ENCODE data around the gene HNRNPUL1. TPM values are rescaled to one million over a fixed set of nuclear protein-coding genes. Genes with fewer than 3 reads are reported as not detected.

Gene HNRNPUL1
- total and polyA plus RNA-seq, 9 of the 15 experiments (the other 6 are each of a cell fraction or from before 2014, with no cell fraction given) = 7.3 to 211 (median 85.0) TPM

DNA sequence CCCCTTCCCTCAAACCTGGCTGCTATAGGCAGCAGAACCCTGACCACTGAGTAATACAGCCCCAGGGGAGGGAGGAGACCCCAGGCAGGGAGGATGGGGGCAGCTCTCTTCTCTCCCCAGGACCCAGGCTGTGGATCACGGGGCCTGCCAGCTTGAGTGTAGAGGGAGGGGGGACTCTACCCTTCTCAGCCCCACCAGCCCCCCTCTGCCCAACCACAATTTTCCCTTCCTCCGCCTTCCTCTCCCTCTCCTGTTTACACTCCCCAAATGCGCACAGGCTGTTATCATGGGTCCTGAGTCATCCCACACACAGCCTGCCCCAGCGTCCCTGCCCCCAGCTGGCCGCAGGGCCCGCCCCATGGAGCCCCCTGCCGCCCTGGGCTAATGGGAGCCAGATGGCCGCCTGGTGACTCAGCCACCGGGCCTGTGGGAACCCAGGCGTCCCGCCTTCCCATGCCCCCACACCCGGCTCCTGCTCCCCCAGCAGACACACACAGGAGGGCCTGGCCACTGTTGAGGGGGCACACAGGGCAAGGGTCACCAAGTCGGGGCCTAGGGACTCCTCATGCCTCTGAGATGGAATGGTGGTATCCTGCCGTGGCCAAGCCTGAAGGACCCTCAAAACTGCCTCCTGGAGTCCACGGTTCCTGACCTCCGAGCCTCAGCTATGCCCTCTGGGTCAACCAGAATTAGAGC lies 59.4 kb downstream of the HNRNPUL1 start (continued):
- TF ChIP-seq, protein P1, sequence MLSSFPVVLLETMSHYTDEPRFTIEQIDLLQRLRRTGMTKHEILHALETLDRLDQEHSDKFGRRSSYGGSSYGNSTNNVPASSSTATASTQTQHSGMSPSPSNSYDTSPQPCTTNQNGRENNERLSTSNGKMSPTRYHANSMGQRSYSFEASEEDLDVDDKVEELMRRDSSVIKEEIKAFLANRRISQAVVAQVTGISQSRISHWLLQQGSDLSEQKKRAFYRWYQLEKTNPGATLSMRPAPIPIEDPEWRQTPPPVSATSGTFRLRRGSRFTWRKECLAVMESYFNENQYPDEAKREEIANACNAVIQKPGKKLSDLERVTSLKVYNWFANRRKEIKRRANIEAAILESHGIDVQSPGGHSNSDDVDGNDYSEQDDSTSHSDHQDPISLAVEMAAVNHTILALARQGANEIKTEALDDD (IDR thresholded peaks at IDR 0.05) = no peak
- TF ChIP-seq SRSF9 (IDR thresholded peaks at IDR 0.05; ENCODE audit: borderline replicate concordance, low read depth, low read length) (no peak), XRCC3 (IDR thresholded peaks at IDR 0.05) (no peak), JUNB (CRISPR knock-in tag; conservative IDR thresholded peaks at IDR 0.05) (peak; percentile 65; the same call in 1 of the 2 replicates), ILK (tag; IDR thresholded peaks at IDR 0.05; ENCODE audit: borderline replicate concordance, low read depth) (no peak), SMARCA5 (IDR thresholded peaks at IDR 0.05) (peak; percentile 59; the same call in 1 of the 2 replicates), HOXB6 (CRISPR knock-in tag; IDR thresholded peaks at IDR 0.05; ENCODE audit: borderline replicate concordance) (no peak), ZNF354B (CRISPR knock-in tag; IDR thresholded peaks at IDR 0.05) (no peak), TCF3 (CRISPR knock-in tag; IDR thresholded peaks at IDR 0.05) (peak; percentile 74), HMG20A (CRISPR knock-in tag; conservative IDR thresholded peaks at IDR 0.05) (no peak), EP300 (IDR thresholded peaks at IDR 0.05; ENCODE audit: low read length) (peak; percentile 81), LEF1 (IDR thresholded peaks at IDR 0.05) (peak; percentile 89), ZBTB1 (CRISPR knock-in tag; IDR thresholded peaks at IDR 0.05; ENCODE audit: borderline replicate concordance, low read depth) (no peak), SETDB1 (IDR thresholded peaks at IDR 0.05; ENCODE audit: low read length) (no peak), ZFPM2 (CRISPR knock-in tag; IDR thresholded peaks at IDR 0.05) (no peak), HNRNPH1 (optimal IDR thresholded peaks at IDR 0.05; ENCODE audit: low read depth, low read length) (no peak)
- TF ChIP-seq, protein P2, sequence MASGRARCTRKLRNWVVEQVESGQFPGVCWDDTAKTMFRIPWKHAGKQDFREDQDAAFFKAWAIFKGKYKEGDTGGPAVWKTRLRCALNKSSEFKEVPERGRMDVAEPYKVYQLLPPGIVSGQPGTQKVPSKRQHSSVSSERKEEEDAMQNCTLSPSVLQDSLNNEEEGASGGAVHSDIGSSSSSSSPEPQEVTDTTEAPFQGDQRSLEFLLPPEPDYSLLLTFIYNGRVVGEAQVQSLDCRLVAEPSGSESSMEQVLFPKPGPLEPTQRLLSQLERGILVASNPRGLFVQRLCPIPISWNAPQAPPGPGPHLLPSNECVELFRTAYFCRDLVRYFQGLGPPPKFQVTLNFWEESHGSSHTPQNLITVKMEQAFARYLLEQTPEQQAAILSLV (tag; IDR thresholded peaks at IDR 0.05) = no peak
- TF ChIP-seq, protein P3, sequence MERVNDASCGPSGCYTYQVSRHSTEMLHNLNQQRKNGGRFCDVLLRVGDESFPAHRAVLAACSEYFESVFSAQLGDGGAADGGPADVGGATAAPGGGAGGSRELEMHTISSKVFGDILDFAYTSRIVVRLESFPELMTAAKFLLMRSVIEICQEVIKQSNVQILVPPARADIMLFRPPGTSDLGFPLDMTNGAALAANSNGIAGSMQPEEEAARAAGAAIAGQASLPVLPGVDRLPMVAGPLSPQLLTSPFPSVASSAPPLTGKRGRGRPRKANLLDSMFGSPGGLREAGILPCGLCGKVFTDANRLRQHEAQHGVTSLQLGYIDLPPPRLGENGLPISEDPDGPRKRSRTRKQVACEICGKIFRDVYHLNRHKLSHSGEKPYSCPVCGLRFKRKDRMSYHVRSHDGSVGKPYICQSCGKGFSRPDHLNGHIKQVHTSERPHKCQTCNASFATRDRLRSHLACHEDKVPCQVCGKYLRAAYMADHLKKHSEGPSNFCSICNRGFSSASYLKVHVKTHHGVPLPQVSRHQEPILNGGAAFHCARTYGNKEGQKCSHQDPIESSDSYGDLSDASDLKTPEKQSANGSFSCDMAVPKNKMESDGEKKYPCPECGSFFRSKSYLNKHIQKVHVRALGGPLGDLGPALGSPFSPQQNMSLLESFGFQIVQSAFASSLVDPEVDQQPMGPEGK (CRISPR knock-in tag; IDR thresholded peaks at IDR 0.05; ENCODE audit: borderline replicate concordance) = no peak; the same call in 1 of the 2 replicates
- TF ChIP-seq, protein P4, sequence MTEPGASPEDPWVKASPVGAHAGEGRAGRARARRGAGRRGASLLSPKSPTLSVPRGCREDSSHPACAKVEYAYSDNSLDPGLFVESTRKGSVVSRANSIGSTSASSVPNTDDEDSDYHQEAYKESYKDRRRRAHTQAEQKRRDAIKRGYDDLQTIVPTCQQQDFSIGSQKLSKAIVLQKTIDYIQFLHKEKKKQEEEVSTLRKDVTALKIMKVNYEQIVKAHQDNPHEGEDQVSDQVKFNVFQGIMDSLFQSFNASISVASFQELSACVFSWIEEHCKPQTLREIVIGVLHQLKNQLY (CRISPR knock-in tag; conservative IDR thresholded peaks at IDR 0.05) = no peak
- TF ChIP-seq, protein P5, sequence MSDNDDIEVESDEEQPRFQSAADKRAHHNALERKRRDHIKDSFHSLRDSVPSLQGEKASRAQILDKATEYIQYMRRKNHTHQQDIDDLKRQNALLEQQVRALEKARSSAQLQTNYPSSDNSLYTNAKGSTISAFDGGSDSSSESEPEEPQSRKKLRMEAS (CRISPR knock-in tag; IDR thresholded peaks at IDR 0.05) = 0 out of 2 replicates have a peak, but pooled peaks have one; percentile 17
- TF ChIP-seq, protein P6, sequence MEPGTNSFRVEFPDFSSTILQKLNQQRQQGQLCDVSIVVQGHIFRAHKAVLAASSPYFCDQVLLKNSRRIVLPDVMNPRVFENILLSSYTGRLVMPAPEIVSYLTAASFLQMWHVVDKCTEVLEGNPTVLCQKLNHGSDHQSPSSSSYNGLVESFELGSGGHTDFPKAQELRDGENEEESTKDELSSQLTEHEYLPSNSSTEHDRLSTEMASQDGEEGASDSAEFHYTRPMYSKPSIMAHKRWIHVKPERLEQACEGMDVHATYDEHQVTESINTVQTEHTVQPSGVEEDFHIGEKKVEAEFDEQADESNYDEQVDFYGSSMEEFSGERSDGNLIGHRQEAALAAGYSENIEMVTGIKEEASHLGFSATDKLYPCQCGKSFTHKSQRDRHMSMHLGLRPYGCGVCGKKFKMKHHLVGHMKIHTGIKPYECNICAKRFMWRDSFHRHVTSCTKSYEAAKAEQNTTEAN (CRISPR knock-in tag; IDR thresholded peaks at IDR 0.05) = no peak

Data from K562 (cell line).